Endothelial cell (in vitro differentiated cells): Measurements from ENCODE around the gene EDIL3. TPM values are rescaled to one million over a fixed set of nuclear protein-coding genes. Genes with fewer than 3 reads are reported as not detected.

Source experiments
- DNase-seq: peaks from one replicate; pipeline ENCODE4 v3.0.0; 2021; ENCODE audit warnings: low spot score
- H3K27ac Mint-ChIP-seq: one replicate; pipeline ENCODE4 v1.8.0; 2021; ENCODE audit warnings: mixed read lengths, inconsistent platforms; ENCODE audit not compliant: unreplicated experiment
- H3K27me3 Mint-ChIP-seq: one replicate; pipeline ENCODE4 v1.8.0; 2021; ENCODE audit warnings: mild to moderate bottlenecking, moderate library complexity, mixed read lengths, inconsistent platforms; ENCODE audit not compliant: unreplicated experiment
- H3K36me3 Mint-ChIP-seq: one replicate; pipeline ENCODE4 v1.8.0; 2021; ENCODE audit warnings: mild to moderate bottlenecking, low read depth, mixed read lengths, inconsistent platforms; ENCODE audit not compliant: unreplicated experiment
- H3K4me1 Mint-ChIP-seq: one replicate; pipeline ENCODE4 v1.8.0; 2021; ENCODE audit warnings: mild to moderate bottlenecking, mixed read lengths, inconsistent platforms; ENCODE audit not compliant: unreplicated experiment
- H3K4me3 Mint-ChIP-seq: one replicate; pipeline ENCODE4 v1.8.0; 2021; ENCODE audit warnings: mild to moderate bottlenecking, mixed read lengths, inconsistent platforms; ENCODE audit not compliant: unreplicated experiment
- H3K9me3 Mint-ChIP-seq: one replicate; pipeline ENCODE4 v1.8.0; 2021; ENCODE audit warnings: mixed read lengths, inconsistent platforms; ENCODE audit not compliant: unreplicated experiment
- CTCF ChIP-seq: fragments of 200-600 bp; sonication (generic); IDR thresholded peaks from one replicate; pipeline ENCODE4 v1.5.0; 2021; ENCODE audit warnings: antibody characterized with exemption; ENCODE audit not compliant: unreplicated experiment
- total RNA-seq: library from RNA; stranded (reverse); fragmentation: NEBNext Ultra II Directional; extraction: Animal tissue kit (Norgen Biotek cat#: 25700); gene quantifications from one replicate; pipeline ENCODE4 v1.2.1, GENCODE V29; 2021; ENCODE audit not compliant: unreplicated experiment

Gene EDIL3
- total RNA-seq, 1 donor from 2014 or later, result 74.6 TPM

DNA sequence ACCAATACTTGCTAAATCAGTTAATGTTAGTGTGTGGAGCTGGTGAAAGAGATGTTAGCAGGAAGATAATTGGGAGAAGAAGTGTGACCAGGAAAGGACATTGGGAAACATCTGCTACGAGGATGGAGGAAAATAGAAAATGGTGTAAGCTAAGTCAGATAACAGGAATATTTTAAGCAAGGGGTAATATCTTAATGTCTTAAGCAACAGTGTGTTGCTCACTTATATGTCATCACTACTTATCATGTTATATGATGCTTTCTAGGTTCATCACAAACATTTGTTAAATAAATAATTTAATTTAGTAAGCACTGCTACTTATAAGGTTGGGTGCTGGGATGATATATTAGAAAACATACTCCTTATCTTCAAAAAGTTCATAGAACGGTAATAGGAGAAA is 326.1 kb downstream of the EDIL3 start:
- H3K9me3 Mint-ChIP-seq, result no peaks in the 10 kb centered on the region
- no peak for TF ChIP-seq CTCF
- no peak overlapping the region for H3K4me3 Mint-ChIP-seq
- H3K27ac Mint-ChIP-seq, result no peak overlapping the region
- no peak for DNase-seq
- no peaks in the 10 kb centered on the region for H3K36me3 Mint-ChIP-seq
- H3K27me3 Mint-ChIP-seq, result no peaks in the 10 kb centered on the region
- H3K4me1 Mint-ChIP-seq, result no peaks in the 10 kb centered on the region

DNA sequence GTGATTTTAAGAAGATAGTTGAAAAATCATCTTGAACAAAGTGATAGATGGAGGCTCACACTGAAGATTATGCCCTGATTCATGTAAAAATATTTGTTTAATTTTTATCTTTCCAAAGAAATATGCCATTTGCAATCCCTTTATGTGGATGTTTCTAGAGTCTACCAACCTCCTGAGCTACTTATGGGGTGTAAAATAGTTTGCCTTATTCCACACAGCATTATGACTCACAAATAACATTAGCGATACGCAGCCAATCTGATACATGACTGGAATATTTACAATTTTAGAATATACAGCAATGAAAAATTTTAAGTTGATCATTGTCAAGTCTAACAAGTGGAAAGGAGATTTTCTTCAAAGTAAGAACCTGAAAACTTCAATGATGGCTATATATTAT is 327.5 kb downstream of the EDIL3 start:
- Mint-ChIP-seq H3K4me1 (no peaks in the 10 kb centered on the region), H3K9me3 (no peaks in the 10 kb centered on the region), H3K4me3 (no peak overlapping the region), H3K27me3 (no peaks in the 10 kb centered on the region), H3K27ac (no peak overlapping the region), H3K36me3 (no peaks in the 10 kb centered on the region)
- no peak for DNase-seq
- no peak for TF ChIP-seq CTCF

DNA sequence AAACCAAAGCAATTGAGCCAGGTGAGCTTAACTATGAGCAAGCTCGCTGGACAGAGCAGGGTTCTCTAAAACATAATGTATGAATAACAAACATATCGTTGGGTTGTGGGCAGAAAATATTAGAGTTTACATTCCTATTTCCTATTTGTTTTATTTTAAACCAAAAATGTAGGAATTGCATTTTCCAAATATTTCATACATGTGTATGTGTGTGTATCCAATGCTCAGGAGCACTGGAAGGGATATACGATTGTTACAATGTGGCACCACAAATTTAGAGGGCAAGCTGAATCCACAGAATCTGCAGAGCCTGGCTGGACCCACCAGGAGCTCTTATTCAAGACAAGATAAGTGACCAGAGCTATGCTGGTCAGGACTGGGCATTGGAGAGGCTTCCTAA is 338.7 kb downstream of the EDIL3 start:
- no peak for DNase-seq
- no peak for TF ChIP-seq CTCF
- no peak overlapping the region for H3K4me3 Mint-ChIP-seq
- H3K27ac Mint-ChIP-seq, result no peak overlapping the region
- peaks cover 2% of the 10 kb centered on the region for H3K27me3 Mint-ChIP-seq
- H3K36me3 Mint-ChIP-seq, result peaks cover 4% of the 10 kb centered on the region
- H3K4me1 Mint-ChIP-seq, result peaks cover 5% of the 10 kb centered on the region
- no peaks in the 10 kb centered on the region for H3K9me3 Mint-ChIP-seq

- no peaks in the 10 kb centered on the region for H3K36me3 Mint-ChIP-seq
- no peak for TF ChIP-seq CTCF
- no peak overlapping the region for H3K27ac Mint-ChIP-seq
- peaks cover 3% of the 10 kb centered on the region for H3K4me1 Mint-ChIP-seq
- no peaks in the 10 kb centered on the region for H3K9me3 Mint-ChIP-seq
- no peak for DNase-seq
- H3K4me3 Mint-ChIP-seq, result no peak overlapping the region
- no peaks in the 10 kb centered on the region for H3K27me3 Mint-ChIP-seq
These were observed 347.8 kb downstream of the EDIL3 start for GRCh38 chr5:84036842-84037241.

- Mint-ChIP-seq H3K4me1 (peaks cover 3% of the 10 kb centered on the region), H3K36me3 (peaks cover 9% of the 10 kb centered on the region), H3K4me3 (no peak overlapping the region), H3K9me3 (peaks cover 4% of the 10 kb centered on the region), H3K27ac (no peak overlapping the region), H3K27me3 (no peaks in the 10 kb centered on the region)
- no peak for DNase-seq
- no peak for TF ChIP-seq CTCF
These were observed 352.4 kb downstream of the EDIL3 start for GRCh38 chr5:84032324-84032723.
